Gastroesophageal sphincter (tissue), 3 donors: Measurements from ENCODE around the gene DCAKD.

Experiments used
- CTCF ChIP-seq, 4 experiments: fragments of 200-600 bp in 2 of 4; fragments of 450-650 bp in 2 of 4; sonication (generic) in 1 of 4; IDR thresholded peaks; one replicate each; pipeline ENCODE4 v1.5.1; 2017 to 2019; ENCODE audit warnings: antibody characterized with exemption in 4 of 4, mild to moderate bottlenecking in 2 of 4, moderate library complexity in 2 of 4
- EP300 ChIP-seq: sonication (generic); formaldehyde crosslinking; IDR thresholded peaks from one replicate; pipeline ENCODE4 v1.6.1; 2017; ENCODE audit warnings: antibody characterized with exemption, mild to moderate bottlenecking
- POLR2AphosphoS5 ChIP-seq: sonication (generic); formaldehyde crosslinking; IDR thresholded peaks from one replicate; pipeline ENCODE4 v1.6.1; 2017; ENCODE audit warnings: antibody characterized with exemption

GRCh38 chr17:45021607-45022287 is 29.7 kb downstream of the DCAKD start:
- TF ChIP-seq EP300: no peak
- peak in 3 of 4 experiments; percentile 95 to 97 (median 95) for TF ChIP-seq CTCF (IDR thresholded peaks at IDR 0.05)
- TF ChIP-seq POLR2AphosphoS5: peak; percentile 50
